Smooth muscle cell (in vitro differentiated cells): ENCODE measurements around the gene UVRAG. TPM values are rescaled to one million over a fixed set of nuclear protein-coding genes. Genes with fewer than 3 reads are reported as not detected.

ENCODE experiments used
- DNase-seq: peaks from one replicate; lab custom pipeline; 2025; ENCODE audit not compliant: unreplicated experiment; lab: John Stamatoyannopoulos, UW
- H2AFZ ChIP-seq: fragments of 200-600 bp; sonication (generic); 2 replicates; pipeline ENCODE4 v1.6.0; 2016; ENCODE audit warnings: antibody characterized with exemption, low read depth, mild to moderate bottlenecking
- H3F3A ChIP-seq: fragments of 200-600 bp; sonication (generic); 2 replicates; pipeline ENCODE4 v1.6.0; 2017; ENCODE audit warnings: antibody characterized with exemption, low read depth
- H3K27ac ChIP-seq: fragments of 200-600 bp; sonication (generic); 2 replicates; pipeline ENCODE4 v1.5.1; 2016; ENCODE audit warnings: low read depth, mild to moderate bottlenecking
- H3K27me3 ChIP-seq: fragments of 200-600 bp; sonication (generic); 2 replicates; pipeline ENCODE4 v1.6.1; 2016; ENCODE audit warnings: low read depth, mild to moderate bottlenecking
- H3K36me3 ChIP-seq: fragments of 200-600 bp; sonication (generic); 2 replicates; pipeline ENCODE4 v1.5.1; 2016; ENCODE audit warnings: low read depth
- H3K4me1 ChIP-seq: fragments of 200-600 bp; sonication (generic); 2 replicates; pipeline ENCODE4 v1.5.1; 2016; ENCODE audit warnings: low read depth
- H3K4me2 ChIP-seq: fragments of 200-600 bp; sonication (generic); 2 replicates; pipeline ENCODE4 v1.6.0; 2016; ENCODE audit warnings: mild to moderate bottlenecking
- H3K4me3 ChIP-seq: fragments of 200-600 bp; sonication (generic); 2 replicates; pipeline ENCODE4 v1.5.1; 2016; ENCODE audit warnings: mild to moderate bottlenecking
- H3K79me2 ChIP-seq: fragments of 200-600 bp; sonication (generic); 2 replicates; pipeline ENCODE4 v1.6.0; 2016; ENCODE audit warnings: low read depth, mild to moderate bottlenecking
- H3K9ac ChIP-seq: fragments of 200-600 bp; sonication (generic); 2 replicates; pipeline ENCODE4 v1.6.0; 2016; ENCODE audit warnings: low read depth
- H3K9me3 ChIP-seq: fragments of 200-600 bp; sonication (generic); replicated peaks from 2 replicates; pipeline ENCODE4 v1.5.1; 2016; ENCODE audit warnings: low read depth
- H4K20me1 ChIP-seq: fragments of 200-600 bp; sonication (generic); 2 replicates; pipeline ENCODE4 v1.6.0; 2016; ENCODE audit warnings: low read depth
- WGBS: methylation state at CpG from one replicate; pipeline ENCODE4 v1.1.7; 2016; ENCODE audit warnings: low lambda C conversion rate; 5-methylcytosine and 5-hydroxymethylcytosine counted together
- polyA plus RNA-seq: library from polyadenylated mRNA; unstranded; fragments of >200 nt; fragmentation: Nextera tagmentation; extraction: Ambion mirVana; gene quantifications from 2 replicates; pipeline ENCODE4 v1.2.1, GENCODE V29; 2016
- total RNA-seq: library from RNA; depleted of rRNA; stranded (reverse); fragments of >200 nt; gene quantifications from 2 replicates; pipeline ENCODE4 v1.2.3, GENCODE V29; 2014
- TF ChIP-seq, protein P1 (sequence below): fragments of 200-600 bp; sonication (generic); IDR thresholded peaks from 2 replicates; pipeline ENCODE4 v1.5.1; 2017; ENCODE audit warnings: borderline replicate concordance, mild to moderate bottlenecking, antibody characterized with exemption; ENCODE audit not compliant: insufficient read depth, poor library complexity, severe bottlenecking

Gene UVRAG
- total and polyA plus RNA-seq, 2 experiments from 2014 or later: 12.9 to 20.2 TPM

GRCh38 chr11:76090174-76090573 is 275.2 kb downstream of the UVRAG start:
- WGBS: 96% methylated on average over 2 of the region's 2 CpGs

GRCh38 chr11:76090821-76091220 is 275.8 kb downstream of the UVRAG start:
- Histone ChIP-seq H3K9me3 (peaks cover 10% of the 10 kb centered on the region), H3K36me3 (peaks cover 10% of the 10 kb centered on the region), H2AFZ (no peak overlapping the region), H3K4me3 (no peak overlapping the region), H3K9ac (no peak overlapping the region), H3F3A (no peaks in the 10 kb centered on the region), H3K27ac (no peak overlapping the region), H4K20me1 (peaks cover under 1% of the 10 kb centered on the region), H3K4me1 (no peaks in the 10 kb centered on the region), H3K27me3 (no peaks in the 10 kb centered on the region), H3K79me2 (no peaks in the 10 kb centered on the region), H3K4me2 (no peak overlapping the region)
- DNase-seq: no peak
- TF ChIP-seq, protein P1, sequence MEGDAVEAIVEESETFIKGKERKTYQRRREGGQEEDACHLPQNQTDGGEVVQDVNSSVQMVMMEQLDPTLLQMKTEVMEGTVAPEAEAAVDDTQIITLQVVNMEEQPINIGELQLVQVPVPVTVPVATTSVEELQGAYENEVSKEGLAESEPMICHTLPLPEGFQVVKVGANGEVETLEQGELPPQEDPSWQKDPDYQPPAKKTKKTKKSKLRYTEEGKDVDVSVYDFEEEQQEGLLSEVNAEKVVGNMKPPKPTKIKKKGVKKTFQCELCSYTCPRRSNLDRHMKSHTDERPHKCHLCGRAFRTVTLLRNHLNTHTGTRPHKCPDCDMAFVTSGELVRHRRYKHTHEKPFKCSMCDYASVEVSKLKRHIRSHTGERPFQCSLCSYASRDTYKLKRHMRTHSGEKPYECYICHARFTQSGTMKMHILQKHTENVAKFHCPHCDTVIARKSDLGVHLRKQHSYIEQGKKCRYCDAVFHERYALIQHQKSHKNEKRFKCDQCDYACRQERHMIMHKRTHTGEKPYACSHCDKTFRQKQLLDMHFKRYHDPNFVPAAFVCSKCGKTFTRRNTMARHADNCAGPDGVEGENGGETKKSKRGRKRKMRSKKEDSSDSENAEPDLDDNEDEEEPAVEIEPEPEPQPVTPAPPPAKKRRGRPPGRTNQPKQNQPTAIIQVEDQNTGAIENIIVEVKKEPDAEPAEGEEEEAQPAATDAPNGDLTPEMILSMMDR: no peak
- 100% methylated on average over 1 of the region's 1 CpG for WGBS

More at GRCh38 chr11:76090174-76090573, 275.2 kb downstream of the UVRAG start:
- TF ChIP-seq, protein P1: no peak
- Histone ChIP-seq H3K27me3 (no peaks in the 10 kb centered on the region), H3K9me3 (peaks cover 10% of the 10 kb centered on the region), H3K27ac (no peak overlapping the region), H4K20me1 (no peaks in the 10 kb centered on the region), H3K4me2 (no peak overlapping the region), H3K79me2 (no peaks in the 10 kb centered on the region), H3F3A (no peaks in the 10 kb centered on the region), H3K4me1 (no peaks in the 10 kb centered on the region), H3K9ac (no peak overlapping the region), H3K36me3 (peaks cover 10% of the 10 kb centered on the region), H3K4me3 (no peak overlapping the region), H2AFZ (no peak overlapping the region)
- DNase-seq: no peak

DNA sequence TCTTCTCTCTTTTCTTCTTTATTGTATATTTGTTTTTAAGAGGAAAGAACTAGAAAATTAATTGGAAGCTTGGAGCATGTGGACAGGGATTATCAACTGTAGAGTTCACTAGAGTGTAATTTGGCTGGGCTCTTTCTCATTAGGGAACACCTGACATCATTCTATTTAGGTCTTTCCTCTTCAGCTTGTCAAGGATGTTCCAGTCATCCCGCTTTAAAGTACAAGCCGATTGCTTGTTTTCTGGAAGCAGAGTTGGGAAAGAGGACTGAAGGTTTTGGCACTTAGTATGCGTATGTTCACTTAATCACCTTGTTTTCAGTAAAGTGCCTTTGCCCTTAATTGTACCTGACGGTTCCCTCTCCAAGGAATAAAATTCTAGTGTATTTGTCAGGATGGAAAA is 279.7 kb downstream of the UVRAG start:
- no peak for DNase-seq
- Histone ChIP-seq H3K27ac (no peak overlapping the region), H3K9ac (no peak overlapping the region), H3K79me2 (no peaks in the 10 kb centered on the region), H3K27me3 (no peaks in the 10 kb centered on the region), H3K36me3 (peaks cover 10% of the 10 kb centered on the region), H3K9me3 (peaks cover 10% of the 10 kb centered on the region), H3K4me2 (no peak overlapping the region), H3F3A (no peaks in the 10 kb centered on the region), H4K20me1 (peaks cover 8% of the 10 kb centered on the region), H3K4me3 (no peak overlapping the region), H3K4me1 (peaks cover 3% of the 10 kb centered on the region), H2AFZ (no peak overlapping the region)
- 84% methylated on average over 4 of the region's 4 CpGs for WGBS
- TF ChIP-seq, protein P1: no peak

DNA sequence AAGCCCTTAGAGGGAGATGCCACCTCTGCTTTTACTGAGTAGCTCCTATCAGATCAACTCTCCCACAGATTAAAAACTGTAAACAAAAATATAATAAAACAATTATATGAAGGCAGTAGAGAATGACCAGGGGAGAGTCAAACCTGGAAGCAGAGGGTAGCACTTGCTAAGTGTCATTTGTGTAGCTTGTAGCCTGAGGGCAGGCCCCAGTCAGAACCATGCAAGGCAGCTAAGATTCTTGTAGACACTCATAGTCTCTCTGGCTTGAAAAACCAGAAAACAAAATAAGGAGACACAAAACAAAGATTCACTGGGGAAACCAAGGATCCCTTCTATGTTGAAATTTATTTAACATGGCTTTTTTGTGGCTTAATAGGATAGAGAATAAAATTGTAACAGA is 280.9 kb downstream of the UVRAG start:
- Histone ChIP-seq H3K9ac (no peak overlapping the region), H3F3A (no peaks in the 10 kb centered on the region), H4K20me1 (peaks cover 8% of the 10 kb centered on the region), H3K4me2 (peak overlapping the region; percentile 64), H3K79me2 (no peaks in the 10 kb centered on the region), H3K27ac (peak overlapping the region; percentile 86), H3K9me3 (peaks cover 7% of the 10 kb centered on the region), H3K4me1 (peaks cover 3% of the 10 kb centered on the region), H3K4me3 (no peak overlapping the region), H3K27me3 (no peaks in the 10 kb centered on the region), H2AFZ (no peak overlapping the region), H3K36me3 (peaks cover 4% of the 10 kb centered on the region)
- TF ChIP-seq, protein P1: no peak
- DNase-seq: no peak
